H9 (cell line): Measurements from ENCODE around the gene CTNND1. TPM values are rescaled to one million over a fixed set of nuclear protein-coding genes. Genes with fewer than 3 reads are reported as not detected.

Experiments used
- DNase-seq: peaks from one replicate; pipeline ENCODE4 v3.0.0-alpha.2; 2017
- H2AFZ ChIP-seq: one replicate; pipeline ENCODE4 v1.6.1; 2013; ENCODE audit warnings: mild to moderate bottlenecking, low read length, control low read depth, moderate library complexity
- H2AK5ac ChIP-seq: 2 replicates; pipeline ENCODE4 v1.6.1; 2013; ENCODE audit warnings: low read length, control low read depth, mixed read lengths; ENCODE audit not compliant: insufficient read length
- H2BK120ac ChIP-seq: one replicate; pipeline ENCODE4 v1.6.1; 2013; ENCODE audit warnings: low read depth, mild to moderate bottlenecking, low read length, control low read depth, inconsistent platforms; ENCODE audit not compliant: poor library complexity, severe bottlenecking
- H2BK12ac ChIP-seq: 2 replicates; pipeline ENCODE4 v1.6.1; 2013; ENCODE audit warnings: low read length, control low read depth, mixed read lengths, low read depth; ENCODE audit not compliant: insufficient read length
- H2BK15ac ChIP-seq: 2 replicates; pipeline ENCODE4 v1.6.1; 2013; ENCODE audit warnings: low read depth, low read length, control low read depth
- H2BK20ac ChIP-seq: one replicate; pipeline ENCODE4 v1.6.1; 2013; ENCODE audit warnings: low read depth, mild to moderate bottlenecking, low read length, control low read depth, inconsistent platforms; ENCODE audit not compliant: poor library complexity, severe bottlenecking
- H2BK5ac ChIP-seq: 2 replicates; pipeline ENCODE4 v1.6.1; 2013; ENCODE audit warnings: low read length, control low read depth, mixed read lengths; ENCODE audit not compliant: insufficient read length
- H3K14ac ChIP-seq: 2 replicates; pipeline ENCODE4 v1.6.1; 2013; ENCODE audit warnings: low read length, control low read depth; ENCODE audit not compliant: insufficient read depth
- H3K18ac ChIP-seq: 2 replicates; pipeline ENCODE4 v1.6.1; 2013; ENCODE audit warnings: low read depth, mild to moderate bottlenecking, mixed read lengths, low read length, control low read depth; ENCODE audit not compliant: insufficient read length
- H3K23ac ChIP-seq: 2 replicates; pipeline ENCODE4 v1.6.1; 2013; ENCODE audit warnings: low read length, control low read depth, mixed read lengths, low read depth; ENCODE audit not compliant: insufficient read length
- H3K23me2 ChIP-seq: 2 replicates; pipeline ENCODE4 v1.6.1; 2013; ENCODE audit warnings: low read depth, mild to moderate bottlenecking, mixed read lengths, low read length, control low read depth; ENCODE audit not compliant: insufficient read length, poor library complexity, severe bottlenecking
- H3K27ac ChIP-seq: 2 replicates; pipeline ENCODE4 v1.5.1; 2013; ENCODE audit warnings: low read length, control low read depth, mixed read lengths, low read depth; ENCODE audit not compliant: insufficient read length
- H3K27me3 ChIP-seq: 2 replicates; pipeline ENCODE4 v1.6.1; 2013; ENCODE audit warnings: low read length, control low read depth, inconsistent platforms; ENCODE audit not compliant: insufficient read depth
- H3K4ac ChIP-seq: 2 replicates; pipeline ENCODE4 v1.6.1; 2013; ENCODE audit warnings: low read depth, mild to moderate bottlenecking, control low read depth, inconsistent platforms, low read length, moderate library complexity
- H3K4me1 ChIP-seq: 2 replicates; pipeline ENCODE4 v1.6.1; 2013; ENCODE audit warnings: low read length, control low read depth, inconsistent platforms; ENCODE audit not compliant: insufficient read depth
- H3K4me2 ChIP-seq: 2 replicates; pipeline ENCODE4 v1.6.1; 2013; ENCODE audit warnings: low read length, control low read depth, mixed read lengths; ENCODE audit not compliant: insufficient read length, insufficient read depth
- H3K56ac ChIP-seq: 2 replicates; pipeline ENCODE4 v1.6.1; 2013; ENCODE audit warnings: low read depth, mild to moderate bottlenecking, mixed read lengths, low read length, control low read depth; ENCODE audit not compliant: insufficient read length
- H3K79me1 ChIP-seq: 2 replicates; pipeline ENCODE4 v1.6.1; 2013; ENCODE audit warnings: low read depth, mild to moderate bottlenecking, moderate library complexity, low read length, control low read depth, inconsistent platforms; ENCODE audit not compliant: insufficient read depth, poor library complexity, severe bottlenecking
- H3K79me2 ChIP-seq: 2 replicates; pipeline ENCODE4 v1.6.1; 2013; ENCODE audit warnings: low read length, control low read depth, inconsistent platforms; ENCODE audit not compliant: insufficient read depth
- H3K9ac ChIP-seq: 2 replicates; pipeline ENCODE4 v1.6.1; 2013; ENCODE audit warnings: low read length, control low read depth, mixed read lengths; ENCODE audit not compliant: insufficient read length; ENCODE audit errors: extremely low read depth
- H3K9me3 ChIP-seq: one replicate; pipeline ENCODE4 v1.6.1; 2013; ENCODE audit warnings: low read depth, low read length, inconsistent platforms; ENCODE audit not compliant: control insufficient read depth
- H3T11ph ChIP-seq: one replicate; pipeline ENCODE4 v1.6.1; 2013; ENCODE audit warnings: mild to moderate bottlenecking, low read length, control low read depth, inconsistent platforms
- H4K20me1 ChIP-seq: one replicate; pipeline ENCODE4 v1.6.1; 2013; ENCODE audit not compliant: control insufficient read depth, insufficient read length, insufficient read depth
- H4K5ac ChIP-seq: 2 replicates; pipeline ENCODE4 v1.6.1; 2013; ENCODE audit warnings: low read depth, mild to moderate bottlenecking, mixed read lengths, low read length, control low read depth; ENCODE audit not compliant: insufficient read length
- H4K8ac ChIP-seq: replicated peaks from 2 replicates; pipeline ENCODE4 v1.6.1; 2013; ENCODE audit warnings: low read length, control low read depth, mixed read lengths, low read depth; ENCODE audit not compliant: insufficient read length
- H4K91ac ChIP-seq: 2 replicates; pipeline ENCODE4 v1.6.1; 2013; ENCODE audit warnings: low read depth, mild to moderate bottlenecking, moderate library complexity, mixed read lengths, low read length, control low read depth; ENCODE audit not compliant: insufficient read length
- H3K27ac Mint-ChIP-seq, 3 experiments: 2 replicates in 2 of 3; 3 replicates in 1 of 3; pipeline ENCODE4 v1.8.0; 2020 to 2021; ENCODE audit warnings: mixed read lengths in 3 of 3, mild to moderate bottlenecking in 1 of 3, moderate library complexity in 1 of 3
- H3K27me3 Mint-ChIP-seq: 2 replicates; pipeline ENCODE4 v1.8.0; 2021; ENCODE audit warnings: low read depth, mild to moderate bottlenecking, moderate library complexity, mixed read lengths
- H3K36me3 Mint-ChIP-seq, 3 experiments: 2 replicates in 2 of 3; 3 replicates in 1 of 3; pipeline ENCODE4 v1.8.0; 2020 to 2021; ENCODE audit warnings: low read depth in 3 of 3, mixed read lengths in 3 of 3; ENCODE audit not compliant: insufficient read depth in 1 of 3
- H3K4me1 Mint-ChIP-seq, 2 experiments: 2 replicates each; pipeline ENCODE4 v1.8.0; 2020; ENCODE audit warnings: mixed read lengths in 2 of 2
- H3K4me3 Mint-ChIP-seq, 2 experiments: 2 replicates in 1 of 2; 3 replicates in 1 of 2; pipeline ENCODE4 v1.8.0; 2020 to 2021; ENCODE audit warnings: mild to moderate bottlenecking in 2 of 2, mixed read lengths in 2 of 2, moderate library complexity in 1 of 2
- H3K9me3 Mint-ChIP-seq, 2 experiments: 2 replicates in 1 of 2; 3 replicates in 1 of 2; pipeline ENCODE4 v1.8.0; 2020; ENCODE audit warnings: mild to moderate bottlenecking in 2 of 2, mixed read lengths in 2 of 2, moderate library complexity in 1 of 2
- CTCF ChIP-seq: fragments of 200-600 bp; sonication (generic); conservative IDR thresholded peaks from 3 replicates; pipeline ENCODE4 v1.8.0; 2021; ENCODE audit warnings: antibody characterized with exemption, mild to moderate bottlenecking
- WGBS: extraction: QIAGEN DNeasy Blood & Tissue Kit; methylation state at CpG from one replicate; pipeline ENCODE4 v1.1.7; 2013; ENCODE audit warnings: missing lambda C conversion rate, low lambda C conversion rate, mixed read lengths; ENCODE audit not compliant: insufficient read length; ENCODE audit errors: extremely low coverage; 5-methylcytosine and 5-hydroxymethylcytosine counted together
- total RNA-seq: library from RNA; stranded (reverse); gene quantifications from 2 replicates; pipeline ENCODE4 v1.2.1, GENCODE V29; 2021

CTNND1 gene
- total RNA-seq, 1 experiment from 2014 or later, result 164 TPM

DNA sequence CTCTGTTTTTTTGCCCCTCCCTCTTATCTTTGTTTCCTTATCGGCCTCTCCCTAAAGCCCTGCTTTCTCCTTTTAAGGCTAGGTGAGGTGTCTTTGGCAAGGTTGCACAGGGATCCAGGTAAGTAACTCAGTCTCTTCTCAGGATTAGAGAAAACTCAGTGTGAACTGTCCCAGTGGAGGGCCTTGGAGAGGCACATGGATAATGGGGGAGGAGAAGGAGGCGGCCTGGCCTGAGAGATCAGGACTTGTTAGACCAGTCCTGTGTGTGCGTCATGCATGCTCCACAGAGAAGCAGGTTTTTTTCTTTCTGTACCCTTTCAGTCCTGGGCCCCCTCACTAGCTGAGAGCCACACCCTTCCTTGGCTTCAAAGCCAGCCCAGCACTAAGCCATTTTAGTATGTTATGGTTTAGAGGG is 19.9 kb downstream of the CTNND1 start:
- peaks cover 0 to 17% (median 8%) of the 10 kb centered on the region in 3 experiments for H3K36me3 Mint-ChIP-seq
- peaks cover 22% of the 10 kb centered on the region; the same call in 1 of the 2 replicates for H3K79me2 ChIP-seq
- no peak for TF ChIP-seq CTCF
- peak overlapping the region; percentile 100 for H2BK120ac ChIP-seq
- H4K8ac ChIP-seq, result no peak overlapping the region
- no peaks in the 10 kb centered on the region for H4K20me1 ChIP-seq
- no peaks in the 10 kb centered on the region for H3K23me2 ChIP-seq
- peak overlapping the region; percentile 42 for H4K91ac ChIP-seq
- DNase-seq, result peak; percentile 91
- H3K14ac ChIP-seq, result peak overlapping the region; percentile 87; the same call in 1 of the 2 replicates
- H3K23ac ChIP-seq, result no peak overlapping the region
- H3K4me3 Mint-ChIP-seq, result peak overlapping the region; percentile 24 to 67
- no peaks in the 10 kb centered on the region for H3K27me3 ChIP-seq
- H4K5ac ChIP-seq, result peak overlapping the region; percentile 76
- H3K4me2 ChIP-seq, result peak overlapping the region; percentile 49
- no peak overlapping the region for H3K56ac ChIP-seq
- peaks cover 67 to 71% of the 10 kb centered on the region in 2 experiments for H3K4me1 Mint-ChIP-seq
- peaks cover 7% of the 10 kb centered on the region for H3K79me1 ChIP-seq
- peak overlapping the region; percentile 69 for H3K9ac ChIP-seq
- H3K9me3 ChIP-seq, result no peaks in the 10 kb centered on the region
- H2BK20ac ChIP-seq, result peak overlapping the region; percentile 50
- H3K4ac ChIP-seq, result peak overlapping the region; percentile 96; the same call in 1 of the 2 replicates
- H3K27me3 Mint-ChIP-seq, result no peaks in the 10 kb centered on the region
- H2AK5ac ChIP-seq, result no peak overlapping the region
- H2BK15ac ChIP-seq, result no peak overlapping the region
- H3K4me1 ChIP-seq, result peaks cover 12% of the 10 kb centered on the region
- peak overlapping the region; percentile 97 for H3K27ac ChIP-seq
- H3K9me3 Mint-ChIP-seq, result no peaks in the 10 kb centered on the region
- peak overlapping the region; percentile 97 for H3K18ac ChIP-seq
- no peak overlapping the region for H2AFZ ChIP-seq
- H3T11ph ChIP-seq, result peak overlapping the region; percentile 99
- H2BK5ac ChIP-seq, result peak overlapping the region; percentile 84
- WGBS, result no CpG with 5 or more reads among the region's 3 CpGs
- peak overlapping the region; percentile 99 for H2BK12ac ChIP-seq
- peak overlapping the region; percentile 98 to 100 (median 100) for H3K27ac Mint-ChIP-seq
